ELF-1 (cell line): ENCODE results near the gene SCLT1.

Experiments used
- DNase-seq: peaks from one replicate; pipeline ENCODE4 v3.0.0-alpha.2; 2016; ENCODE audit warnings: low read depth, low spot score

Gene SCLT1

GRCh38 chr4:128876200-128876599 lies 217.1 kb downstream of the SCLT1 start:
- no peak for DNase-seq

GRCh38 chr4:128871948-128872347 lies 221.4 kb downstream of the SCLT1 start:
- no peak for DNase-seq

- DNase-seq: no peak
Measured at GRCh38 chr4:128869776-128870509, 223.4 kb downstream of the SCLT1 start.

- DNase-seq: no peak
Measured at GRCh38 chr4:128868758-128869157, 224.6 kb downstream of the SCLT1 start.

GRCh38 chr4:128866691-128867090 lies 226.6 kb downstream of the SCLT1 start:
- DNase-seq: no peak

GRCh38 chr4:128866269-128866668 lies 227.1 kb downstream of the SCLT1 start:
- DNase-seq: no peak

- DNase-seq: no peak
Measured at GRCh38 chr4:128865132-128865531, 228.2 kb downstream of the SCLT1 start.

- DNase-seq: peak; percentile 83
Measured at GRCh38 chr4:128863312-128864075, 229.8 kb downstream of the SCLT1 start.

GRCh38 chr4:128862608-128863311 lies 230.6 kb downstream of the SCLT1 start:
- DNase-seq: no peak

- no peak for DNase-seq
Measured at GRCh38 chr4:128861856-128862518, 231.4 kb downstream of the SCLT1 start.

- no peak for DNase-seq
Measured at GRCh38 chr4:128859887-128860677, 233.3 kb downstream of the SCLT1 start.

GRCh38 chr4:128858879-128859671 lies 234.3 kb downstream of the SCLT1 start:
- no peak for DNase-seq

- DNase-seq: no peak
Measured at GRCh38 chr4:128856246-128856645, 237.1 kb downstream of the SCLT1 start.

GRCh38 chr4:128855621-128856020 lies 237.7 kb downstream of the SCLT1 start:
- no peak for DNase-seq

GRCh38 chr4:128854433-128854832 lies 238.9 kb downstream of the SCLT1 start:
- no peak for DNase-seq

GRCh38 chr4:128853741-128854140 lies 239.6 kb downstream of the SCLT1 start:
- no peak for DNase-seq

GRCh38 chr4:128850252-128850651 lies 243.1 kb downstream of the SCLT1 start:
- no peak for DNase-seq

- no peak for DNase-seq
Measured at GRCh38 chr4:128848461-128848860, 244.9 kb downstream of the SCLT1 start.

- no peak for DNase-seq
Measured at GRCh38 chr4:128847082-128847724, 246.1 kb downstream of the SCLT1 start.

- DNase-seq: no peak
Measured at GRCh38 chr4:128846063-128846462, 247.3 kb downstream of the SCLT1 start.
